ENCODE results near the gene ZNF275. TPM values are rescaled to one million over a fixed set of nuclear protein-coding genes. Genes with fewer than 3 reads are reported as not detected.

ZNF275 gene
- total RNA-seq, 2 experiments from 2014 or later, result 10.5 to 11.3 TPM

DNA sequence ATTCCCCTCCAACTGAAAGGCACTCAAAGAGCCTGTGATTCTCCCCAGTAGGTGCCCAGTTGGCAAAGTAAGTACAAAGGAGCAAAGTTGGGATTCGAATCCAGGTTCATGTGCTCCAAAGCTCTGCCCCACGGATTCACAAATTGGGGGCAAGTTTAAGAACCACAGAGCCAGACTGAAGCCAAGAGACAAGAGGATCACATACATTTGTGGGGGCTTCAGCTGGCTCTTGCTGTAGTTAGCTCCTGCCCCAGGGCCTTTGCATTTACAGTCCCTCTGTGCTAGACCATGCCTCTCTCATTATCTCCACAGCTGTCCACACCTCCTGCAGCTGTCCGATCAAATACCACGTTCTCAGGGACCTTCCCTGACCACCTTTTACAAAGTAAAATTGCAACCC is 31.2 kb upstream of the ZNF275 start:
- Mint-ChIP-seq H3K27ac (no peak overlapping the region), H3K4me1 (ENCODE audit: low read depth) (no peaks in the 10 kb centered on the region), H3K27me3 (peaks cover 18% of the 10 kb centered on the region), H3K4me3 (no peak overlapping the region), H3K9me3 (no peaks in the 10 kb centered on the region), H3K36me3 (ENCODE audit: low read depth) (no peaks in the 10 kb centered on the region)
- DNase-seq (no peak), ATAC-seq (ENCODE audit: poor library complexity) (no peak)
- no peaks in the 10 kb centered on the region for H3K27me3 ChIP-seq (ENCODE audit: control insufficient read depth in 1 of 2, insufficient read depth in 2 of 2, low read length in 2 of 2)
- H3K4me3 ChIP-seq (ENCODE audit: low read length), result no peak overlapping the region
- H3K9me3 ChIP-seq (ENCODE audit: control insufficient read depth in 1 of 2, insufficient read depth in 1 of 2, low read length in 2 of 2), result no peaks in the 10 kb centered on the region
- H3K4me1 ChIP-seq (ENCODE audit: insufficient read depth, low read length), result no peaks in the 10 kb centered on the region
- CTCF ChIA-PET, result no interaction called here
- intact Hi-C loops (cut with DNase I, micrococcal nuclease), result no loop called here
- no peaks in the 10 kb centered on the region for H3K36me3 ChIP-seq (ENCODE audit: insufficient read depth, low read length)
- TF ChIP-seq, protein P1, sequence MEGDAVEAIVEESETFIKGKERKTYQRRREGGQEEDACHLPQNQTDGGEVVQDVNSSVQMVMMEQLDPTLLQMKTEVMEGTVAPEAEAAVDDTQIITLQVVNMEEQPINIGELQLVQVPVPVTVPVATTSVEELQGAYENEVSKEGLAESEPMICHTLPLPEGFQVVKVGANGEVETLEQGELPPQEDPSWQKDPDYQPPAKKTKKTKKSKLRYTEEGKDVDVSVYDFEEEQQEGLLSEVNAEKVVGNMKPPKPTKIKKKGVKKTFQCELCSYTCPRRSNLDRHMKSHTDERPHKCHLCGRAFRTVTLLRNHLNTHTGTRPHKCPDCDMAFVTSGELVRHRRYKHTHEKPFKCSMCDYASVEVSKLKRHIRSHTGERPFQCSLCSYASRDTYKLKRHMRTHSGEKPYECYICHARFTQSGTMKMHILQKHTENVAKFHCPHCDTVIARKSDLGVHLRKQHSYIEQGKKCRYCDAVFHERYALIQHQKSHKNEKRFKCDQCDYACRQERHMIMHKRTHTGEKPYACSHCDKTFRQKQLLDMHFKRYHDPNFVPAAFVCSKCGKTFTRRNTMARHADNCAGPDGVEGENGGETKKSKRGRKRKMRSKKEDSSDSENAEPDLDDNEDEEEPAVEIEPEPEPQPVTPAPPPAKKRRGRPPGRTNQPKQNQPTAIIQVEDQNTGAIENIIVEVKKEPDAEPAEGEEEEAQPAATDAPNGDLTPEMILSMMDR (IDR thresholded peaks at IDR 0.05), result no peak
- POLR2A ChIA-PET, result no interaction called here
- H3K27ac ChIP-seq (ENCODE audit: low read depth in 1 of 2, low read length in 2 of 2), result no peak overlapping the region

- ATAC-seq (ENCODE audit: poor library complexity) (no peak), DNase-seq (no peak)
- H3K4me1 ChIP-seq (ENCODE audit: insufficient read depth, low read length), result no peaks in the 10 kb centered on the region
- H3K27ac ChIP-seq (ENCODE audit: low read depth in 1 of 2, low read length in 2 of 2), result no peak overlapping the region
- H3K27ac Mint-ChIP-seq, result no peak overlapping the region
- intact Hi-C loops (cut with DNase I, micrococcal nuclease), result no loop called here
- peaks cover 18% of the 10 kb centered on the region for H3K27me3 Mint-ChIP-seq
- no peaks in the 10 kb centered on the region for H3K27me3 ChIP-seq (ENCODE audit: control insufficient read depth in 1 of 2, insufficient read depth in 2 of 2, low read length in 2 of 2)
- H3K36me3 ChIP-seq (ENCODE audit: insufficient read depth, low read length), result no peaks in the 10 kb centered on the region
- ChIA-PET CTCF (interaction anchor here (0.5 kb wide), 1 partner anchor 69 kb away, joined by 3 read pairs; no protein-coding TSS in a partner anchor), POLR2A (no interaction called here)
- H3K4me3 ChIP-seq (ENCODE audit: low read length), result no peak overlapping the region
- no peaks in the 10 kb centered on the region for H3K4me1 Mint-ChIP-seq (ENCODE audit: low read depth)
- H3K9me3 ChIP-seq (ENCODE audit: control insufficient read depth in 1 of 2, insufficient read depth in 1 of 2, low read length in 2 of 2), result no peaks in the 10 kb centered on the region
- no peak overlapping the region for H3K4me3 Mint-ChIP-seq
- TF ChIP-seq, protein P1 (IDR thresholded peaks at IDR 0.05), result no peak
- H3K36me3 Mint-ChIP-seq (ENCODE audit: low read depth), result no peaks in the 10 kb centered on the region
- no peaks in the 10 kb centered on the region for H3K9me3 Mint-ChIP-seq
Measured at GRCh38 chrX:153303276-153304262, 30.4 kb upstream of the ZNF275 start.

DNA sequence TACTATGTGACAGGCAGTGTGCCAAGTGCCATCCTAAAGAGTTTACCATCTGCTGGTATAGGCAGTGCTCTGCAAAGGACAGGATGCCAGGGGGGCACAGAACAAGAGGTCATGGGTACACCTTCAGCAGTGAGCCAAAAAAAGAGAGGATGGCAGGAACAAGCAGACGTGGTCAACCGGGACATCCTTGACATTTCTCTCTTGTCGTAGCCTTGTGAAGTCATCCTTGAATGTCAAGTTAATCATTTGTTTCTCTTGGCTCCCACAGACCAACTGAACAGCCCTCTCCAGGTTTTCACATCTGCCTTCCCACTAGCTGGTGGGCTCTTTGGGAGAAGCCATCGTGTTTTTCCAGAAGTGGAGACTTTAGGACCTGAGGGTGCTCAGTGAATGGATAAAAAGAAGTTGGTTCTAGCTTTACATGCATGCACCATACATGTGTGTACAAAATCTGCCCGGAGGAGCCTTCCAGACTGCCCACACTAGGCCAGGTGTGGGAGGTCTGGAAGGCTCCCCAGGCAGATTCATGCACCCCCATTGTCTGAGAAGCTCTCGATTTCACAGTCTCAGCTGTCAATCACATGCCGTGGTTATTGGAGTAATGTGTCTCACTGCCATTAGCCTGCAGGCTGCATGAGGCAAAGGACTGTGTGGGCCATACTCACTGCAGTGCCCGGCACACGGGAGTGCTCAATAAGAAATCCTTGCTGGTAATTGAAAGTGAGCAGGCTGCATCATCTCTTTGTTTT is 28.8 kb upstream of the ZNF275 start:
- intact Hi-C loops (cut with DNase I, micrococcal nuclease), result no loop called here
- ChIA-PET POLR2A (no interaction called here), CTCF (no interaction called here)
- ATAC-seq (ENCODE audit: poor library complexity), result no peak
- Histone ChIP-seq H3K4me1 (ENCODE audit: insufficient read depth, low read length) (no peaks in the 10 kb centered on the region), H3K9me3 (ENCODE audit: control insufficient read depth in 1 of 2, insufficient read depth in 1 of 2, low read length in 2 of 2) (no peaks in the 10 kb centered on the region), H3K36me3 (ENCODE audit: insufficient read depth, low read length) (no peaks in the 10 kb centered on the region), H3K4me3 (ENCODE audit: low read length) (no peak overlapping the region), H3K27me3 (ENCODE audit: control insufficient read depth in 1 of 2, insufficient read depth in 2 of 2, low read length in 2 of 2) (no peaks in the 10 kb centered on the region), H3K27ac (ENCODE audit: low read depth in 1 of 2, low read length in 2 of 2) (no peak overlapping the region)
- Mint-ChIP-seq H3K27ac (no peak overlapping the region), H3K4me3 (no peak overlapping the region), H3K9me3 (no peaks in the 10 kb centered on the region), H3K36me3 (ENCODE audit: low read depth) (no peaks in the 10 kb centered on the region), H3K27me3 (peaks cover 12% of the 10 kb centered on the region), H3K4me1 (ENCODE audit: low read depth) (no peaks in the 10 kb centered on the region)
- no peak for DNase-seq
- TF ChIP-seq, protein P1 (IDR thresholded peaks at IDR 0.05), result no peak
